ENCODE data around the gene KDM4C. TPM values are rescaled to one million over a fixed set of nuclear protein-coding genes. Genes with fewer than 3 reads are reported as not detected.
A peak's percentile ranks its signal among the peaks of the same experiment; 100 is the strongest.

KDM4C gene
- total and polyA plus RNA-seq, 2 of the 13 experiments (the other 11 are each of a cell fraction or from before 2014, with no cell fraction given), result 19.4 to 23.6 TPM

DNA sequence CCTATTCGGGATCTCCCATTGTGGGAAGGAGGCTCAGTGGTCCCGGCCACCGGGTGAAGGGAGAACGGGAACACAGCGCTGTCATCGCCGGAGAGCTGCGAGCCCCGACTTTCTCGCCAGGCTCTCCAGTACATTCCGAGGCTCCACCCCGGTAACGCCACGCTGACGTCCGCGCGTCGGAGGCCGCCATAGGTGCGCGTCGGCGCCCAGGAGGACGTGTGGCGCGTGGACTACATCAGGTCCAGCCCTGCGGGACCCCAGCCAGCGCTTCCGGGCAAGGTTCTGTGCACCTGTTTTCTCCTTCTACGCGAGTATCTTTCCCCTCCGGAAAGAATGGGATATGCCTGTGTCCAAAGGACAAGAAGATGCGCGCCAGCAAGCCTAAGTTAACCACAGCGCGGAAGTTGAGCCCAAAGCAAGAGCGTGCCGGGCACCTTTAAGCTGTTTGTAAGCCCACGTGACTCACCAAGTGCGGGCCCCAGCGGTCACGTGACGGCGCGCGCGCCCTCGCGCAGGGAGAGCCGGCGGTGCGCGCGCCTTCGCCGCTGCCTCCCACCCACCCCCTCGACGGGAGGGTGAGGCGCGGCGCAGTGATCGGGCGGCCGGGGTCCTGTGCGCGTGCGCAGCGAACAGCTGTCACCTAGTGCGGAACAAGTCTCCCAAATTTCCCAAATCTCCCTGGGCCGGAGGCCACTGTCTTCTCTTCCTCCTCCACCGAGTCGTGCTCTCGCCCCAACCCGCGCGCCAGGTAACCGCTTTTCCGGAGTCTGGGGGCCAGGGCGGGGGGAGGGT lies at the start of gene KDM4C (continued):
- no peak; the same call in none of the 2 replicates for TF ChIP-seq ZNF607 (CRISPR knock-in tag; IDR thresholded peaks at IDR 0.05; ENCODE audit: borderline replicate concordance)
- no peak for TF ChIP-seq ZNF225 (CRISPR knock-in tag; IDR thresholded peaks at IDR 0.05)
- peak; percentile 97 for TF ChIP-seq BRCA1 (CRISPR knock-in tag; IDR thresholded peaks at IDR 0.05)
- peak; percentile 71 for TF ChIP-seq ZNF574 (CRISPR knock-in tag; IDR thresholded peaks at IDR 0.05)
- TF ChIP-seq XRCC5 (optimal IDR thresholded peaks at IDR 0.05; ENCODE audit: low read length), result no peak
- TF ChIP-seq NPAS2 (CRISPR knock-in tag; IDR thresholded peaks at IDR 0.05; ENCODE audit: borderline replicate concordance), result no peak
- TF ChIP-seq, protein P1, sequence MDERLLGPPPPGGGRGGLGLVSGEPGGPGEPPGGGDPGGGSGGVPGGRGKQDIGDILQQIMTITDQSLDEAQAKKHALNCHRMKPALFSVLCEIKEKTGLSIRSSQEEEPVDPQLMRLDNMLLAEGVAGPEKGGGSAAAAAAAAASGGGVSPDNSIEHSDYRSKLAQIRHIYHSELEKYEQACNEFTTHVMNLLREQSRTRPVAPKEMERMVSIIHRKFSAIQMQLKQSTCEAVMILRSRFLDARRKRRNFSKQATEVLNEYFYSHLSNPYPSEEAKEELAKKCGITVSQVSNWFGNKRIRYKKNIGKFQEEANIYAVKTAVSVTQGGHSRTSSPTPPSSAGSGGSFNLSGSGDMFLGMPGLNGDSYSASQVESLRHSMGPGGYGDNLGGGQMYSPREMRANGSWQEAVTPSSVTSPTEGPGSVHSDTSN (CRISPR knock-in tag; IDR thresholded peaks at IDR 0.05), result no peak
- 0 out of 2 replicates have a peak, but pooled peaks have one; percentile 36 for TF ChIP-seq ZMAT3 (CRISPR knock-in tag; conservative IDR thresholded peaks at IDR 0.05)
- TF ChIP-seq ZBTB8A (CRISPR knock-in tag; IDR thresholded peaks at IDR 0.05; ENCODE audit: borderline replicate concordance, low read depth), result peak; percentile 93
- TF ChIP-seq RBM39 (IDR thresholded peaks at IDR 0.05; ENCODE audit: low read depth, low read length, poor library complexity, severe bottlenecking), result no peak
- TF ChIP-seq FOXA3 (CRISPR knock-in tag; IDR thresholded peaks at IDR 0.05), result peak; percentile 58
- 0 out of 2 replicates have a peak, but pooled peaks have one; percentile 64 for TF ChIP-seq SNAPC4 (CRISPR knock-in tag; IDR thresholded peaks at IDR 0.05)
- TF ChIP-seq ZBTB21 (CRISPR knock-in tag; IDR thresholded peaks at IDR 0.05), result peak; percentile 60
- no peak for TF ChIP-seq HHEX (CRISPR knock-in tag; IDR thresholded peaks at IDR 0.05)
- TF ChIP-seq ZBTB49 (CRISPR knock-in tag; IDR thresholded peaks at IDR 0.05; ENCODE audit: borderline replicate concordance), result no peak
- TF ChIP-seq FLYWCH1 (CRISPR knock-in tag; IDR thresholded peaks at IDR 0.05), result 0 out of 2 replicates have a peak, but pooled peaks have one; percentile 42
- no peak for TF ChIP-seq ZBTB1 (CRISPR knock-in tag; IDR thresholded peaks at IDR 0.05; ENCODE audit: borderline replicate concordance)
- peak; percentile 62; the same call in 1 of the 2 replicates for TF ChIP-seq NKX3-1 (CRISPR knock-in tag; IDR thresholded peaks at IDR 0.05)
